CD4-positive, alpha-beta T cell treated with Interleukin-4 for 1 hour (primary cell): ENCODE data around the gene KRT17.
"Not testable (repeated sequence)": the region's sequence is repeated elsewhere in the genome, so short reads cannot be mapped to it uniquely, and the experiment has no call there.

Source experiments
- DNase-seq, 2 donors: peaks; one replicate each; pipeline ENCODE4 v3.0.0-alpha.2; 2020 to 2022

The KRT17 gene

GRCh38 chr17:41653892-41654677 is 29.7 kb upstream of the KRT17 start:
- DNase-seq, result no peak

DNA sequence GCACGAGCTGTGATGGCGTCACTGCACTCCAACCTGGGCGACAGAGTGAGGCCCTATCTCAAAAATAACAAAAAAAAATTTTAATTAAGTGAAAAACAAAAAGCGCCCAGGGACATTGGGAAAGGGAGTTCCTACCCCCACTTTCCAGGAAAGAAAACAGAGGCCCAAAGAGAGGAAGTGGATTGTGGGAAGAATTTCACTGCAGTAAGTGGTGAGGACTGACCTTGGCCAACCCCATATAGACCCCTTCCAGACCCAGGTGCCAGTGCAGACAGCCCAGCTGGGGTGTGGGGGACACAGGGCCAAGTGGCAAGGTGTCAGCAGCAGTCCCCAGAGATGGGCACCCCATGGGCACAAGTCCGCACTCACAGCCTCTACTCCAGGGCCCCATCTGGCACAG is 29.0 kb upstream of the KRT17 start:
- DNase-seq, result no peak

DNA sequence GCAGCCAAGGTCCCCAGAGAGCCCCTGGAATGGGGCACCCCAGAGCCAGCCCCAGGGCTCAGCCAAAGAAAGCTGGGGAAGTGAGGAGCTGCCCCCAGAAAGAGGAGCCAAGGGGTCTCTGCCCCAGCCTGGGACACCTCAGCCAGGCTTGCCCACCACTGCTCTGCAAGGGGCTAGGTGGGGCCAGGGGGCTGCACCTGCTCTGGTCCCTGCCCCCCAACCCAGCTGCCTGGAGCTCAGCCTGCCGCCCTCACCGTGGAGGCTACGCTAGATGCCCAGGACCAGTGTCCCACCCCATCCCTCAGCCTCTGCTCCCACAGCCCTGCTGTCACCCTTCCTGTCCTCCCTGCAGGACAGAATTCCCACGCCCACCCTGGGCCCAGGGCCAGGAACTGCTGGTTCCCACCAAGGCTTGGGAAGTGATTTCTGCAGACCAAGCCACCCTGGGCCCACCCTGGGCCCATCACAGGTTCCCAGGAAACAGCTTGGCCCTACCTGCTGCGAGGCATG is 28.1 kb upstream of the KRT17 start:
- no peak for DNase-seq

DNA sequence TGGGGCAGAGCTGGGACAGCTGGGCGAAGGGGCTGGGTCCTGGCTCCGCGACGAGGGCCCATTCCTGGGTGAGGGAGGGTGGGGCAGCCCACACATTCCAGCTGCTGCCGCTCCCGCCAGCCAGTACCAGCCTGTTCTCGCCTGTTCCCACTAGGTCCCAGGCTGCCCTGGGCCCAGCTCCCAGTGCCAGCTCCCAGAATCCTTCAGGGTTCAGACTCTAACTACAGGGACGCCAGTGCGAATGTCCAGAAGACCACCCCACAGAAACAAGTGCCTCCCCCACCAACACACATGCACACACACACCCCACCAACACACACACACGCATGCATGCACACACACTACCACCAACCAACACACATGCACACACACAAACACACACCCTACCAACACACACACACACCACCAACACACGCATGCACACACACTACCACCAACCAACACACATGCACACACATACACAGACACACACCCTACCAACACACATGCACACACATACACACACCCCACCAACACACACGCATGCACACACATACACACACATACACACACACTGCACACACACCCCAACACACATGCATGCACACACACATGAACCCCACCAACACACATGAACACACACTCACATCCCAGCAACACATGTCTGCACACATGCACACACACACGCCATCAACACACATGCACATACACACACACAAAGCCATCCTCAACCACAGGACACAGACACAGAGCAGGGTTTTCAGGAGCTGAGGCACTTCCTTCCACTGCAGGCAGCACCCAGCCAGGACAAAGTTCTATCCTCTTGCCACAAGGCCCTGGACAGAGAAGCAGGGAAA is 27.5 kb upstream of the KRT17 start:
- no peak for DNase-seq

GRCh38 chr17:41650794-41651624 is 26.6 kb upstream of the KRT17 start:
- DNase-seq, result no peak

DNA sequence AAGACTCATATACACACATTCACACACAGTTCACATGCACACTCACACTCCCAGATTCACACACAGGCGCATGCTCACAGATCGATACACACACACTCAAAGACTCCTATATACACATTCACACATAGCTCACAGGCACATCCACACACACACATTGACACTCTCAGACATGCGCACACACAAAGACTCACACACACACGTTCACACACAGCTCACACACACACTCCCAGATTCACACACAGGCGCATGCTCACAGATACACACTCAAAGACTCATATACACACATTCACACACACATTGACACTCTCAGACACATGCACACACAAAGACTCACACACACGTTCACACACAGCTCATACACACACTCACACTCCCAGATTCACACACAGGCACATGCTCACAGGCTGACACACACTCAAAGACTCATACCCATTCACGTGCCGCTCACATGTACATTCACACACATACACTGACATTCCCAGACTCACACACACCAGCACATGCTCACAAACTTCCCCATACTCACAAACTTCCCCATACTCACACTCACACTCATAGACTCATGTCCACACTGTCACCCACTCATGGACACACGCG is 25.6 kb upstream of the KRT17 start:
- DNase-seq, result no peak

DNA sequence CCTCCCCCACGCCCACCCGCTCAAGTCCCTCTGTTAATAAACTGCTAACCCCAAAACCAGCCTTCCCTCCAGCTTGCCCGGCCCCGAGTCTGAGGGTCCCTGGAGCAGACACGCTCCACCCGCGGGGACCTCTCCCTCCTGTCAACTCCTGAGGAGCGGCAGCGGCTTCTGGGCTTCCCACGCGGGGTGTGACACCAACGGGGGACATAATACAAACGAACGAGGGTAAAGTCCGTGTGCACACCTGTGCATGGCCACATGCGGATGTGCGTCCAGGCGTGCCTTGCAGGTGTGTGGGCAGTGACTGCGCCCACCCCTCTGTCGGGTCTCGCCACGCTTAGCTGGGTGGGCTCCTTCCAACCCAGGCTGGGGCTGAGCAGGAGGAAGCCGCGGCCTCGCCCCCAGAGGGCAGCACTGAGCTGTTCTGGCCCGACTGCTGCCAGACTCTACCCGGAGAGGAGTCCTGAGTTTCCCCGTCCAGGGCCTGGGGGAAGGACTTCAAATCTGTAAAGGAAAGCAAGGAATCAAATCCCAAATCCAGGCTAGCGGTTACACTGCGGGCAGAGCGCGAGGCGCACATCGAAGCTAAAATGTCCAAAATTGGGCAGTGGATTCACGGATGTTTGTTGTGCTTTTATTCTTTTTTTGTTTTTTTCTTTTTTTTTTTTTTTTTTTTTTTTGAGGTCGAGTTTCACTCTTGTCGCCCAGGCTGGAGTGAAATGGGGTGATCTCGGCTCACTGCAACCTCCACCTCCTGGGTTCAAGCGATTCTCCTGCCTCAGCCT is 24.2 kb upstream of the KRT17 start:
- DNase-seq, result peak; percentile 83 to 84

DNA sequence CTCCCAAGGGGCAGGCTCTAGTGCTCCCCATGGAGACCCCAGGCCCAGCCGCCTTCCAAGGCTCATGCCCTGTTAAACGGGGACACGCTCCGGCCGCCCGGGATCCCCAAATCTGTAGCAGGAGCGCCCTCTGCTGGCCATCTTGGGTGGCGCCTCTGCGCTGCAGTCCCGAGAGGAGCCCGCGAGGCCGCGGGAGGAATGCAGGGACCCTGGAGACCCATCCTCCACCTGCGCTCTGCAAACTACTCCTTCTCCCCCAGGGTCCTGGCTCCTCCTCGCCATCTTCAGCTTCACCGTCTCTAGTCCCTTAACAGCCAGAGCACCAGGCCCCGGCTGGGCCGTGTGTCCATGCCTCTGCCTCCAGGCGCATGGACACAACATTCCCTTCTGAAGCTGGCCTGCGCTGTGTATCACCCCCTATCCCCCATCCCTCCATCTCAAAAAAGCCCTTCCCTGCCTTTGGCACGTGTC is 23.6 kb upstream of the KRT17 start:
- peak; percentile 85 for DNase-seq

DNA sequence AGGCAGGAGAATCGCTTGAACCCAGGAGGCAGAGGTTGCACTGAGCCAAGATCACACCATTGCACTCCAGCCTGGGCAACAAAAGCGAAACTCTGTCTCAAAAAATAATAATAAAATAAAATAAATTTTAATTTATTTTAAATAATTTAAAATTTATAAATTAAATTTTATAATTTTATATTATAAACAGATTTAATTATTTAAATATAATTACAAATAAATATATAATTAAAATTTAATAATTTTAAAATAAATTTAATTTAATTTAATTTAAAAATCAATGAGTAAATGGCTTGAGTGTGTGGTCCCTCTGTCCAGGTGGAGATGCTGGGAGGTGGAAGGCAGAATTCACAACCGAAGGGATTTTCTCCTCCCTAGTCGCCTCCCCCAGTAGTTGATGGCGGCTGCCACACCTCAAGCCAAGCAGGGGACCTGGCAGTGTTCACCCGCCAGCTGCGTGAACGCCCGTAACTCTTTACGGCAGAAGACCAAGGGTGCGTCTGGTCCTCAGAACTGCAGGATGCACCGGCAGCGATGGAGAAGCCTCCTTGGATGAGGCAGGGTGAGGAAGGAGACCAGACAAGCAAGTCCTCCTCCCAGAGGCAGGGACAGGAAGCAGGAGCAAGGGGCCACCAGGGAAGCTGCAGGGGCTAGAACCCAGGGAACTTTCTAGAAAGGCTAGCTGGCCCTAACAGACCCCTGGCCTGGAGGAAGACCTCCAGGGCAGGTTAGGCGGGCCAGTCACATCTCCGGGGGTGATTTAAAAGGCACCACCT is 22.9 kb upstream of the KRT17 start:
- no peak for DNase-seq

DNA sequence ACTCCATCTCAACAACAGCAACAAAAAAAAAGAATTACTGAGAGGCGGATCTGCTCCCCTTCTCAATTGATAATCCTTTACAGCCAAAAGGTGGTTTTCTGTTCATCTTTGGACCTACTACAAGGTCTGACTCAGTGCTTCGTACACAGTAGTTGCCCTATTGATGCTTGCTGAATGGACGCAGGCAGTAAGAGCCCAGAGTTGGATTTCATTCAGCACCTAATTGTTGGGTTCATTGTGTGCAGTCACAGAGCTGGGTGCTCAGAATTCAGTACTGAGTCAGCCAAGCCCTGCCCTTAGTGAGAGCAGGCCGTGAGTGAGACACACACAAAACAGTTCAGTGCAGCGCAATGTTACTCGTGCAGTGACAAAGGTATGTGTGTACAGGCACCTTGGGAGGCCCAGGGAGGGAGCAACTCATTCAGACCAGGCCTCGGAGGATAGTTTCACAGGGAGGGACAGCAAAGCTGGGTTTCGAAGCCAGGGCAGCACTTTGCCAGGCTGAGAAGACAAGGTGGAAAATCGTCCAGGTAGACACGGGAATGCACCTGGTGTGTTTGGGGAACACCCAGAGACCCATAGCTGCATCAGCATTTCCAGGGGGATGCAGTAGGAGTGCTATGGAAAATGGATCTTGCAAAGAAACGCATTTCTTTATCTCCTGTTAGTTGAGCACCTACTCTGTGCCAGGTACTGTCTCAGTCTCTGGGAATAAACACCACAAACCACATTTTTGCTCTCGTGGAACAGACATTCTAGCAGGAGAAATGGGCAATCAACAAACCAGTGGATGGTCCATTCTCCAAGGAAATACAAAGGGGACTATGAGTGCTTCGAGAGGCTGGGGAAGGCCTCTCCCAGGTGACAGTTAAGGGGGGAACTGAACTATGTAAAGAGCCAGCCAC is 18.1 kb upstream of the KRT17 start:
- no peak for DNase-seq

DNA sequence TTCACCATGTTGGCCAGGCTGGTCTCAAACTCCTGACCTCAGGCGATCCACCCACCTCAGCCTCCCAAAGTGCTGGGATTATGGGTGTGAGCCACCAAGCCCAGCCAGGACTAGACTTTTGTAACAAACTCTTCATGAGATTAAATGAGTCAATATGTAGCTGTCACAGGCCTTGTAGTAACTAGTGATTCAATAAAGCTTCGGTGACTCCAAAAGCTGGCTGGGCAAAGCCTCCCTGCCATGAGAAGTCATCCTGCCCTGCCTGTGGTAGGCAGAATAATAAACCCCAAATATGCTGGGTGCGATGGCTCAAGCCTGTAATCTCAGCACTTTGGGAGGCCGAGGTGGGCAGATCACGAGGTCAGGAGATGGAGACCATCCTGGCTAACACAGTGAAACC is 16.2 kb upstream of the KRT17 start:
- not testable (repeated sequence) for DNase-seq

GRCh38 chr17:41639492-41640473 is 15.4 kb upstream of the KRT17 start:
- DNase-seq, result no peak

DNA sequence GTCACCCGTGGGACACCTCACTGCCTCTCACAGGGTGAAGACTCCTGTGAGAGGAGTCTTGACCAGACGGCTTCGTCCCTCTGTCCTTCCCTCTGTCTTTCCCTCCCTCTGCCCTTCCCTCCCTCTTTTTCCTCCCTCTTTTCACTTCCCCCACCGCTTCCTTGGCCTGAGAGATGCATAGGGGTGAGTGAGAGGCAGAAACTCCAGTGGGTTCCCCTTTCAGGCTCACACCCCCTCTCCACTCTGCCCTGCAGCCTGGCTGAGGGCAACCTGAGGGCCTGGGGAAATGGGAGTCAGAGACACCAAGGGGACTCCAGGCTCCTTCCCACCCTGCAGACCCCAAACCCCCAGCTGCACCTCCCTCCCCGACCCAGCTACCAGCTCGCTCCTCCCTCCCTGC is 14.6 kb upstream of the KRT17 start:
- no peak for DNase-seq

DNA sequence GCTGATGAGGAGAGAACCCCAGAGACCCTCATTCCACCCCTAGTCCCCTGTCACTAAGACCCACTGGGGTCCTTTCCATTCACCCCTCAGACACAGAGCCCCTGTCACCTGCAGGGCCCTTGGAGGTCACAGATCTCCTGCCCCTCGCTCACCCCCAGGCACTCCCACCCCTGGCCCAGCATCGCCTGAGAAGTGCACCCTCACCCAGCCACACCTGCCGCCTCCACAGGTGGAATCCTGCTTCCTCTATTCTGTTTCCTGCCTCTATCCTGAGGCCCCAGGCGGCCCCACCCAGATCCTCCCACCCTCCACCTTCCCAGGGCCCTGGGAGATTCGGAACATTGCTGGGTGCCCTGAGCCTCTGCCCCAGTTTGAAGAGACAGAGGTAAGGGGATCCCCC is 13.8 kb upstream of the KRT17 start:
- no peak for DNase-seq

GRCh38 chr17:41636652-41637051 is 12.3 kb upstream of the KRT17 start:
- no peak for DNase-seq

GRCh38 chr17:41635121-41636097 is 11.0 kb upstream of the KRT17 start:
- DNase-seq, result no peak

- no peak for DNase-seq
Observed at GRCh38 chr17:41634639-41635038, 10.3 kb upstream of the KRT17 start.
